ENCODE data around the gene ZGPAT.
"Not testable (repeated sequence)": the region's sequence is repeated elsewhere in the genome, so short reads cannot be mapped to it uniquely, and the experiment has no call there.

The ZGPAT gene

GRCh38 chr20:63711085-63711645 lies 3.3 kb downstream of the ZGPAT start:
- Histone ChIP-seq H3K4me3 (ENCODE audit: low read depth, low read length) (no peak overlapping the region), H3K36me3 (ENCODE audit: control insufficient read depth, insufficient read depth, low read length) (peaks cover 11% of the 10 kb centered on the region), H3K27me3 (ENCODE audit: control insufficient read depth, insufficient read depth, low read length) (no peaks in the 10 kb centered on the region), H3K4me1 (ENCODE audit: control insufficient read depth, insufficient read depth, low read length) (no peaks in the 10 kb centered on the region), H3K9ac (ENCODE audit: low read depth, low read length) (no peak overlapping the region), H3K9me3 (ENCODE audit: control insufficient read depth, insufficient read depth, low read length) (no peaks in the 10 kb centered on the region)

GRCh38 chr20:63712191-63712590 lies 4.4 kb downstream of the ZGPAT start:
- no peaks in the 10 kb centered on the region for H3K27me3 ChIP-seq (ENCODE audit: control insufficient read depth, insufficient read depth, low read length)
- no peak overlapping the region for H3K4me3 ChIP-seq (ENCODE audit: low read depth, low read length)
- no peaks in the 10 kb centered on the region for H3K4me1 ChIP-seq (ENCODE audit: control insufficient read depth, insufficient read depth, low read length)
- no peak overlapping the region for H3K9ac ChIP-seq (ENCODE audit: low read depth, low read length)
- H3K9me3 ChIP-seq (ENCODE audit: control insufficient read depth, insufficient read depth, low read length), result no peaks in the 10 kb centered on the region
- peaks cover 6% of the 10 kb centered on the region for H3K36me3 ChIP-seq (ENCODE audit: control insufficient read depth, insufficient read depth, low read length)

GRCh38 chr20:63714858-63715257 lies 7.0 kb downstream of the ZGPAT start:
- Histone ChIP-seq H3K4me3 (ENCODE audit: low read depth, low read length) (no peak overlapping the region), H3K9me3 (ENCODE audit: control insufficient read depth, insufficient read depth, low read length) (no peaks in the 10 kb centered on the region), H3K9ac (ENCODE audit: low read depth, low read length) (no peak overlapping the region), H3K36me3 (ENCODE audit: control insufficient read depth, insufficient read depth, low read length) (peaks cover 9% of the 10 kb centered on the region), H3K27me3 (ENCODE audit: control insufficient read depth, insufficient read depth, low read length) (no peaks in the 10 kb centered on the region), H3K4me1 (ENCODE audit: control insufficient read depth, insufficient read depth, low read length) (no peaks in the 10 kb centered on the region)

GRCh38 chr20:63718996-63719395 lies 11.2 kb downstream of the ZGPAT start:
- Histone ChIP-seq H3K27me3 (ENCODE audit: control insufficient read depth, insufficient read depth, low read length) (no peaks in the 10 kb centered on the region), H3K36me3 (ENCODE audit: control insufficient read depth, insufficient read depth, low read length) (peaks cover 9% of the 10 kb centered on the region), H3K9ac (ENCODE audit: low read depth, low read length) (no peak overlapping the region), H3K4me3 (ENCODE audit: low read depth, low read length) (no peak overlapping the region), H3K9me3 (ENCODE audit: control insufficient read depth, insufficient read depth, low read length) (no peaks in the 10 kb centered on the region), H3K4me1 (ENCODE audit: control insufficient read depth, insufficient read depth, low read length) (no peaks in the 10 kb centered on the region)

- H3K4me3 ChIP-seq (ENCODE audit: low read depth, low read length); H3K4me1 ChIP-seq (ENCODE audit: control insufficient read depth, insufficient read depth, low read length); H3K9ac ChIP-seq (ENCODE audit: low read depth, low read length); H3K36me3 ChIP-seq (ENCODE audit: control insufficient read depth, insufficient read depth, low read length); H3K27me3 ChIP-seq (ENCODE audit: control insufficient read depth, insufficient read depth, low read length); H3K9me3 ChIP-seq (ENCODE audit: control insufficient read depth, insufficient read depth, low read length): not testable (repeated sequence)
These were observed 15.3 kb downstream of the ZGPAT start for GRCh38 chr20:63722967-63723622.

GRCh38 chr20:63730189-63730733 lies 22.4 kb downstream of the ZGPAT start:
- H3K27me3 ChIP-seq (ENCODE audit: control insufficient read depth, insufficient read depth, low read length); H3K4me3 ChIP-seq (ENCODE audit: low read depth, low read length); H3K4me1 ChIP-seq (ENCODE audit: control insufficient read depth, insufficient read depth, low read length); H3K9me3 ChIP-seq (ENCODE audit: control insufficient read depth, insufficient read depth, low read length); H3K9ac ChIP-seq (ENCODE audit: low read depth, low read length): not testable (repeated sequence)
- H3K36me3 ChIP-seq (ENCODE audit: control insufficient read depth, insufficient read depth, low read length), result peaks cover 23% of the 10 kb centered on the region

- Histone ChIP-seq H3K4me1 (ENCODE audit: control insufficient read depth, insufficient read depth, low read length) (no peaks in the 10 kb centered on the region), H3K4me3 (ENCODE audit: low read depth, low read length) (no peak overlapping the region), H3K9me3 (ENCODE audit: control insufficient read depth, insufficient read depth, low read length) (no peaks in the 10 kb centered on the region), H3K27me3 (ENCODE audit: control insufficient read depth, insufficient read depth, low read length) (no peaks in the 10 kb centered on the region), H3K9ac (ENCODE audit: low read depth, low read length) (no peak overlapping the region), H3K36me3 (ENCODE audit: control insufficient read depth, insufficient read depth, low read length) (peaks cover 30% of the 10 kb centered on the region)
These were observed 23.6 kb downstream of the ZGPAT start for GRCh38 chr20:63731410-63731809.

- Histone ChIP-seq H3K4me3 (ENCODE audit: low read depth, low read length) (no peak overlapping the region), H3K9ac (ENCODE audit: low read depth, low read length) (no peak overlapping the region), H3K9me3 (ENCODE audit: control insufficient read depth, insufficient read depth, low read length) (no peaks in the 10 kb centered on the region), H3K36me3 (ENCODE audit: control insufficient read depth, insufficient read depth, low read length) (peaks cover 30% of the 10 kb centered on the region), H3K27me3 (ENCODE audit: control insufficient read depth, insufficient read depth, low read length) (no peaks in the 10 kb centered on the region), H3K4me1 (ENCODE audit: control insufficient read depth, insufficient read depth, low read length) (no peaks in the 10 kb centered on the region)
These were observed 24.6 kb downstream of the ZGPAT start for GRCh38 chr20:63732118-63733095.

GRCh38 chr20:63733117-63733516 lies 25.3 kb downstream of the ZGPAT start:
- no peak overlapping the region for H3K9ac ChIP-seq (ENCODE audit: low read depth, low read length)

GRCh38 chr20:63733579-63734081 lies 25.8 kb downstream of the ZGPAT start:
- no peaks in the 10 kb centered on the region for H3K4me1 ChIP-seq (ENCODE audit: control insufficient read depth, insufficient read depth, low read length)
- no peak overlapping the region for H3K9ac ChIP-seq (ENCODE audit: low read depth, low read length)
- H3K4me3 ChIP-seq (ENCODE audit: low read depth, low read length), result no peak overlapping the region
- H3K36me3 ChIP-seq (ENCODE audit: control insufficient read depth, insufficient read depth, low read length), result peaks cover 30% of the 10 kb centered on the region
- H3K9me3 ChIP-seq (ENCODE audit: control insufficient read depth, insufficient read depth, low read length), result no peaks in the 10 kb centered on the region
- H3K27me3 ChIP-seq (ENCODE audit: control insufficient read depth, insufficient read depth, low read length), result no peaks in the 10 kb centered on the region

More at GRCh38 chr20:63733117-63733516, 25.3 kb downstream of the ZGPAT start:
- H3K4me1 ChIP-seq (ENCODE audit: control insufficient read depth, insufficient read depth, low read length), result no peaks in the 10 kb centered on the region
- no peak overlapping the region for H3K4me3 ChIP-seq (ENCODE audit: low read depth, low read length)
- H3K9me3 ChIP-seq (ENCODE audit: control insufficient read depth, insufficient read depth, low read length), result no peaks in the 10 kb centered on the region
- no peaks in the 10 kb centered on the region for H3K27me3 ChIP-seq (ENCODE audit: control insufficient read depth, insufficient read depth, low read length)
- H3K36me3 ChIP-seq (ENCODE audit: control insufficient read depth, insufficient read depth, low read length), result peaks cover 30% of the 10 kb centered on the region

GRCh38 chr20:63734111-63734945 lies 26.5 kb downstream of the ZGPAT start:
- no peaks in the 10 kb centered on the region for H3K4me1 ChIP-seq (ENCODE audit: control insufficient read depth, insufficient read depth, low read length)
- no peak overlapping the region for H3K9ac ChIP-seq (ENCODE audit: low read depth, low read length)
- H3K9me3 ChIP-seq (ENCODE audit: control insufficient read depth, insufficient read depth, low read length), result no peaks in the 10 kb centered on the region
- peaks cover 30% of the 10 kb centered on the region for H3K36me3 ChIP-seq (ENCODE audit: control insufficient read depth, insufficient read depth, low read length)
- no peaks in the 10 kb centered on the region for H3K27me3 ChIP-seq (ENCODE audit: control insufficient read depth, insufficient read depth, low read length)
- no peak overlapping the region for H3K4me3 ChIP-seq (ENCODE audit: low read depth, low read length)
